GM10266 (cell line): ENCODE results near the gene SNRNP48.

Source experiments
- DNase-seq: peaks from one replicate; pipeline ENCODE4 v3.0.0; 2012; ENCODE audit errors: extremely low spot score
- TF ChIP-seq, protein P1 (sequence below): IDR thresholded peaks from 2 replicates; pipeline ENCODE4 v1.5.1; 2012; ENCODE audit warnings: mild to moderate bottlenecking, low read depth; ENCODE audit not compliant: control insufficient read depth, insufficient read depth; ENCODE audit errors: missing control alignments

SNRNP48 gene

DNA sequence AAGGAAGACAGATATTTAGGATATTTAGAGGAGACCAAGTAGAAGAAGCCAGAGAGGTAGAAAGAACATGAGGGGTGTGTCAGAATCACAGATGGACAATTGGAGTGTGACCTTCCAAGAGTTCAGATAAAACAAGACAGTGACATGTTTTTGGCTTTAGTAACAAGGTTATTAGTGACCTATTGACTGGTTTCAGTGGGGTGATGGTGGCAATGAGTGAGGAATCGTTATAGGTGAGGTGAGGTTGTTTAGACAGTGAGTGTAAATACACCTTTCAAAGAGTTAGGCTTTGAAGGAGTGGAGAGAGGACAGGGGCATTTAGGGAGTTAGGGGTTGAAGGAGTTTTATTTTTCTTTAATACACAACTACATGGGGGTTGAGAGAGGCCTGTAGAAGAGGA lies 3.2 kb downstream of the SNRNP48 start:
- no peak for DNase-seq
- TF ChIP-seq, protein P1, sequence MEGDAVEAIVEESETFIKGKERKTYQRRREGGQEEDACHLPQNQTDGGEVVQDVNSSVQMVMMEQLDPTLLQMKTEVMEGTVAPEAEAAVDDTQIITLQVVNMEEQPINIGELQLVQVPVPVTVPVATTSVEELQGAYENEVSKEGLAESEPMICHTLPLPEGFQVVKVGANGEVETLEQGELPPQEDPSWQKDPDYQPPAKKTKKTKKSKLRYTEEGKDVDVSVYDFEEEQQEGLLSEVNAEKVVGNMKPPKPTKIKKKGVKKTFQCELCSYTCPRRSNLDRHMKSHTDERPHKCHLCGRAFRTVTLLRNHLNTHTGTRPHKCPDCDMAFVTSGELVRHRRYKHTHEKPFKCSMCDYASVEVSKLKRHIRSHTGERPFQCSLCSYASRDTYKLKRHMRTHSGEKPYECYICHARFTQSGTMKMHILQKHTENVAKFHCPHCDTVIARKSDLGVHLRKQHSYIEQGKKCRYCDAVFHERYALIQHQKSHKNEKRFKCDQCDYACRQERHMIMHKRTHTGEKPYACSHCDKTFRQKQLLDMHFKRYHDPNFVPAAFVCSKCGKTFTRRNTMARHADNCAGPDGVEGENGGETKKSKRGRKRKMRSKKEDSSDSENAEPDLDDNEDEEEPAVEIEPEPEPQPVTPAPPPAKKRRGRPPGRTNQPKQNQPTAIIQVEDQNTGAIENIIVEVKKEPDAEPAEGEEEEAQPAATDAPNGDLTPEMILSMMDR = no peak

DNA sequence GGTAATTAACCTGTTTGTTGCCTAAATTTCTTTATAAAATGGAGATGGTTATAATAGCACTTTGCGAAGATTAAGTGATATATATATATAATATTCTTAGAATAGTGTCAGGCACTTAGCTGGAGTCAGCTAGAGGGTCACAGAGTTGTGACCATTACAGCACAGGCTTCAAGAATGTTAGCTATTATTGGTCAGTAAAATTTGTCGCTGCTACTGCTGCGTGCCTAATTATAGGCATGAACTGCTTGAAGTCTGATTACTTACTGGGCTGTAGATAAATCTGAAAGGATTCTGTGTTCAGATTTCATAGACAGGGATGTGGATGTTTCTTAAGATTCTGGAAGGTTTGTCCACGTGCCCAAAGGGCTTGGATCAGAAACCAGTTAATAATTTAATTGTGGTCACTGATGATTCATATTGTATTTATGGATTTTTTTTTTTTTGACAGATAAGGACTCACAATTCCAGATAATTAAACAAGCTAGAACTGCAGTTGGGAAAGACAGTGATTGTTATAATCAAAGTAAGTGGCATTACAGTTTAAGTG lies 4.7 kb downstream of the SNRNP48 start:
- DNase-seq = no peak
- TF ChIP-seq, protein P1 = no peak

DNA sequence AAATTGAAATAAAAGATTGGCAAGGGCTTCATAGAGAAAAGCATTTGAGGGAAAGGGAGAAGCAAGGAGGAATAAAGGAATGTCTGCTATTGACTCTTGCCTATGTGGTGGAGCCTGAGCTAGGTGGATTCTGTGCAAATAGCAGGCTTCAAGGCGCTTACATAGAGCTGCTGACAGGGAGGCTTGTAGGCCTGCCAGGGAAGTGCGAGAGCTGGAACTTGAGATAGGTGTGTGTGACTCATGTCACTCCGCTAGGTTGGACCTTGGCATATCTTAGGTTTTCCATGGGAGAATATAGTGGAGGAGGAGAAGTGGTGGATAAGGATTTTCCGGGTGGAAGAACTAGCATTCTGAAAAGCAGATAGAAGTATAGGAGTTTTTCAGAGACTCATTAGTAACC lies 14.0 kb downstream of the SNRNP48 start:
- DNase-seq = no peak

DNA sequence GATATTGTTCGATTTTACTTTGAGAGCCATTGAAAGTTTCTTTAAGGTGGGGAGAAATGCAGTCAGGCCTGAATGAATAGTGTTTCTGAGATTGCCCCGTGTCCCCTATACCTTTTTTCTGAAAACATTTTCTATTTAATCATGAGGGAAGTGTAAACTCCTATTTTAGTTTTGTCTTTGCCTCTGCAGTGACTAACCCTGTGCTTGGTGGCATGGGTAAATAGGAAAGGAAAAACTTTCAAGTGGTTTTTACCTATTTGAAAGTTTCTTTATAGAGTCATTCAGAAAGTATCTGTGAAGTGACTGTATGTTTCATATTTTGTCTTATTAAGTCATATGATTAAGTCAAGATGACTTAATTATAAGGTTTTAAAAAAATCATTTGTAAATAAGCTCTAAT lies 14.5 kb downstream of the SNRNP48 start:
- TF ChIP-seq, protein P1 = no peak
- no peak for DNase-seq

More for the DNA sequence above, 14.0 kb downstream of the SNRNP48 start:
- TF ChIP-seq, protein P1 = no peak

DNA sequence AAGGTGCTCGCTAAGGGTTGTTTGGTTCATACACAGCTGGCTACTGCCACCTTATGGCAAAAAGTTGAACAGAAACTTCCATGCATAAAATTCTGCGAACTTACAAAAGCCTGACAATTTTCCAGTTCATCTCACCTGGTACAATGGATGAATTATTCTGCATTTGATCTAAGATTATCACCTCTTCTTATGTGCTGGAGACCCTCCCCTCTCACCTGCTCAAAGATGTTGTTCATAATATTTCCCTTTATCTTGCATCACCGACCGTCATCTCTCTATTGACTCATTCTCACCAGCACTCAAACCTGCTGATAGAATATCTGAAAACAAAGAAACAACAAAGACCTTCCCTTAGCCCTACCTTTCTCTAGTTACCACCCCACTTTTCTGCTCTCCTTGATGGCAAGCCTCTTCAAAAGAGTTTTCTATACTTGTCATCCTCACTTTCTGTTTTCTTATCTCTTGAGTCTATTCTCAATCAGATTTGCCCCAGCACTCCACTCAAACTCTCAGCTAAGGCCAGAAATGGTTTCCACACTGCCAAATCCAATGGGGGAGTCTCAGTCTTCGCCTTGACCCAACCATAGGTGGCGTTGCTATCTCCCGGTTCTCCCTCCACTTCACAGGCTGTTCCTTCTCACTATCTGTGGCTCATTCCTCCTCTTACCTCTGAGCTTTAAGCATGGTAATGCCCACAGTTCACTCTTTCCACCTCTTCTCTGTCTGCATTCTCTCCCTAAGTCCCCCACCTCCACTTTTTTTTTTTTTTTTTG lies 25.8 kb downstream of the SNRNP48 start:
- DNase-seq = peak; percentile 35
- TF ChIP-seq, protein P1 = peak; percentile 66

DNA sequence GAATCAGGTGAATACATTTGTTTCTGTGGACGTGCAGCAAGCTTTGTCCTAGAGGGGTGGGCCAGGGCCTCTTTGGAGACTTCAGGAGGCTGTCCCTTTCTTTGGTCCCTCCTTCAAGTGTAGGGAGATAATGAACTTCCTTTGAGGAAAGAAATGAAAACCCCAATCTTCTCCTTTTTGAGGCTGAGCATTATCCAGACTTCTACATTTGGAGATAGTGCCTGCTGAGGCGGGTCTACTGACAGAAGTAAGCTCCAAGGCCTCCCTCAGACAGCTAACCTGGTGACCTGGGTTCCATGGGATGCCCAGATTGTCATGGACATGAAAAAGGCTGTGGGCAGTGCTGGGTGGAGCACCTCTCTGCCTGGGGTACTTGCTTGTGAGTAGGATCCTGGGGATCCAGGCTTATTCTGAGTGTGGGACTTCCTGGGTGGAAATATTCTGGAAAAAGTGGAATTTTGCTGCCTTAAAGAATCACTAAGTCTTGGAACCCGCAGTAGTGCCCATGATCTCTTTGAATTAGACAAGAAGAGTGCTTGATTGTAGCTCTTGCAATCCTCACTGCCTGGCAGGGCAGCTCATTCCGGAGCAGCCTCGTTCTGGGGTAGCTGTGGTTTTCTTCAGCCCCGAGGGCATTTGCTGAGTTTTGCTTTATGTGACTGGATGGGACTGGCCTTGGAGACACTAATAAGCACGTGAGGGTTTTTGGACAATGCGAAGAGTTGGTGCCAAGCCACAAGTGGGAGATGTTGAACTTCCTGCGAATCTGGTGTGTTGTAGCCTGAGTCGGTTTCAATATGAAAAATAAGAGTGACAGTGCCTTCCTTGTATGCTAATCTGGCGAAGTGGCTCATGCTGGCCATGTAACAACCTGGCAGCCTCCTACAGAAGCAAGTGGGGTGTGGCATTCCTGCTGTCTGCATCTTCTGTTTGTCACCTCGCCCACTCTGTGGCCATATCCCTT lies 28.1 kb downstream of the SNRNP48 start:
- DNase-seq = no peak
- TF ChIP-seq, protein P1 = no peak
